HG02678 (cell line): Measurements from ENCODE around the gene PUS3.

Experiments used
- ATAC-seq: cut with Tn5 transposase; IDR thresholded peaks from one replicate; pipeline ENCODE4 v1.9.1; 2021; ENCODE audit warnings: mild to moderate bottlenecking, moderate library complexity; ENCODE audit not compliant: unreplicated experiment

PUS3 gene

DNA sequence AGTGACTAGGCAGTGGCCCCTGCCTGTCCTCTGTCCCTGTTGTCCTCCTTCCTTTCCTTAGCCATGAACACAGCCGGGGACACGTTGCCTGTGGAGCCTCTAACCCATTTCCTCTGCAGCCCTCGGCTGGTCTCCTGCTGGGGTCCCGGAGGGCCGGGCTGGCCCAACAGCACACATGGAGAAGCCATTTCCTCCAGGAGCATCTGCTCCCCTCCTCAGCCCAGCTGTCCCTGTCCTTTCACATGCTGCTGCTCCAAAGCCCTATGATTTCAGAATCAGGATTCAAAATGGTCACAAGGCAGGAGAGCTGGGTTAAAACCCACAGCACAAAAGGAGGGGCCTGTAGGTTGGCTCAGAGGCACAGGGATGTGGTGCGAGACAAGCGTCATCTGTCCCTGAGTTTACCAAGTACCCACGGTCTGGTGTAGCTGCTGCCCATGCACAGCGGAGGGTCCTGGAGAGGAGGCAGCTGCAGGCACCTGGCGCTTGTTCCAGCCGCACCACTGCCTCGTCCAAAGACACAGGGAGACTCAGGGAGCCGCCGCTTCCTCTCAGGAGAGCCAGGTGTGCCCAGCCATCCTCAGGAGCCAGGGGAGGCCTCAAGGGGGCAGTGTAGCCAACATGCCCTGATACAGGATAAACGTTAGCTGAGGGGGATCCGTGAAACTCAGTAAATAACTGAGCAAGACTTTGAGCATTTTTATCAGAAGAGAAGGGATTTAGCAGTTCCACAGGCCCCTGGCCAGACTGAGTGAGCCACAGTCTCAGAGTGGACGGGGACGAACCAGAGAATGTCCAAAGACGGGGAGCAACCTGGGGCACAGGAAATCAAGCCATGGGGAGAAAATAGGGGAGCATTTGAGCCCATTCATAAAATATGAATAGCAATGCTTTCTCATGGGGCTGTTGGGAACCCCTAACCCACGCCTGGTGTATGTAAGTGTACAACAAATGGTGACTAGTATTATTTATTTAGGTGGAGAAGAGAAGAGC is 38.9 kb upstream of the PUS3 start:
- no peak for ATAC-seq

- ATAC-seq, result no peak
Observed at GRCh38 chr11:125941267-125941618, 38.2 kb upstream of the PUS3 start.

- ATAC-seq, result no peak
Observed at GRCh38 chr11:125940145-125940544, 37.1 kb upstream of the PUS3 start.

DNA sequence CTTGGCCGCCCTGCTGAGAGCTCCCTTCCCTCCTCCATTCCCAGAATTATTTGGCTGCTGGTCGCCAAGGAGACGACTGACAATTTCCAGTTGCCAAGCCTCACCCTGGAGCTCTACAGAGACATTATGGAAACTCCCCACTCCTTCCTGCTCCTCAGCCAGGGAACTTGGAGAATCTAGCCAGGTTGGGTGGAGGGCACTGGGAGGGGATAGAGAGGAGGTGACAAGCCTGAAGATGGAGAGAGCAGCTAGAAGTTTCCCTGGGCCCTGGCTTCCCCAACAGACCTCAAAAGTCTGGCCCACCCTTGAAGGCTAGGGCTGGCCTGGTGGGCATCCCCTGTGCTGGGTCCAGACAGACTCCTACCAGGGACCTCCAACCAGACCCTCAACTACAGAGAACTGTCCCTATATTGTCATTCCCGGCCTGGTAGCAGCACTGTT is 36.1 kb upstream of the PUS3 start:
- ATAC-seq, result no peak

- no peak for ATAC-seq
Observed at GRCh38 chr11:125938418-125938817, 35.4 kb upstream of the PUS3 start.

DNA sequence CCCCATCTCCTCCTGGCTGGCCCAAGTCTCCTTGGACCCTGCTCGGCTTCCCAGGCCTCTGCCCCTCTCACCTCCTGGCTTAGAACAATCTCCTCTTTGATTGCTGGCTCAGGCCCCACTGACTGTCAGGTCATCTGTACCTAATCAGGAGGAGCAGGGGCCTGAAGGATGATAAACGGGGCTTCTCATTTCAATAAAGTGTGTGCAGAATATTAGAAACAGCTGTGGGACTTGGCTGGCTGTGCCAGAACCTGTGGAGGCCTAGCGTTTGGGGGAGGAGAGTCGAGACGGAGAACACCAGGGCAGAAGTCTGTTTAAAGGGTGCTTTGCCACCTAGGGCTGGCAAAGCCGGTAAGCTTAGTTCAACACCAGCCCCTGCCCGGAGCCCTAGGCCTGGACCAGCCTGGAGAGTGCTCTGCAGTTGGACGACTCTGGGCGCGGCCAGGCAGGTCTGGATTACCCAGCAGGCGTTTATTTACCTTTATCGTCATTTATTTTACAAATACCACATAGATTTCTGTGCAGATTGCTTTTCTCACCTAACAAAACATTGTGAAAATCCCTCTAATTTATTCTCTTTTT is 32.7 kb upstream of the PUS3 start:
- no peak for ATAC-seq

GRCh38 chr11:125935056-125935455 is 32.0 kb upstream of the PUS3 start:
- ATAC-seq, result no peak

DNA sequence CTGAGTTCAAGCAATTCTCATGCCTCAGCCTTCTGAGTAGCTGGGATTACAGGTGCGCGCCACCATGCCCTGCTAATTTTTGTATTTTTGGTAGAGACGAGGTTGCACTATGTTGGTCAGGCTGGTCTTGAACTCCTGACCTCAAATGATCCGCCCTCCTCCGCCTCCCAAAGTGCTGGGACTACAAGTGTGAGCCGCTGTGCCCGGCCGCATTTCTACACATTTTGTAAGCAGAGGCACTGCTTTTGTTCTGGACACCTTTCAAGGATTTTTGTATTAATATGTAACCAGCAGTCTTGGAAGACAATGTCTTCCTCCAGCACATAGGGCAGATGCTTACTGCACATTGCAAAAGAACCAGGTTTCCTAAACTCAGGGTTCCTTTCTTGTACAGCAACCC is 31.5 kb upstream of the PUS3 start:
- ATAC-seq, result no peak

- ATAC-seq, result no peak
Observed at GRCh38 chr11:125933030-125933813, 30.2 kb upstream of the PUS3 start.

GRCh38 chr11:125932301-125932700 is 29.3 kb upstream of the PUS3 start:
- ATAC-seq, result no peak

DNA sequence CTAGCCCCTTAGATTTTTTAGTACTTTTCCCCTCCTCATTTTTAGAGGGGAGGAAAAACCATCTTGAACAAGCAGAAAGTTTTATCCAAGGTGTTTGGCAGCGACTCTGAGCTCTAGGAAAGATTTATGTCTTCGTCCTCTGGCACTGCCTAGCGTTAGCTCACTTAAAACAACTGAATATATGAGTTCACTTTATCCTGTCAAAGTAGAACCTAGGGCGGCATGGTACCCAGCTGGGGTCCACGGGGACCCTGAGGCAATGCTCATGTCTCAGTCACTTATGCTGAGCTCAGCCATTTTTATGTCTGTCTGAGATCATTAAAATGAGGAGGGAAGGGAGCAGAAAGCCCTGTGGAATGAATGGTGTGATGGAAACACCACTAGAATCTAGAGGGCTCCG is 28.7 kb upstream of the PUS3 start:
- ATAC-seq, result no peak

DNA sequence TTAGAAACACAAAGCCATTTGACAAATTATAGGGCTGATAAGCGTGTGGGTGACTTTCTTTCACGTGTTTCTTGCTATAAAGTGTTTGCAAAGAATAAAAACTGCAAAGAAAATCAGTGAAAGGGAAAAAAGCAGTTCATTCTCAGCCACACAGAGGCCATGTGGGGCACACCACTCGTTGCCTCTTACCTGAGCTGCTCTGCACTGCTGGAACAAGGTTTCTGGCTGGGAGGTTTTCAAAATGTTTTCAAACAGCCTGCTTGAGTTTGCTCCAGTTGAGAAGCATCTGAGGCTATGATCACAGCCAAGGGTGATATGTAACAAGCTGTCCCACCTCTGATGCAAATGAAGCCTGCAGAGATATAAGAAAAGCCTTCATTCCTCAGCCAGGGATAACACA is 28.1 kb upstream of the PUS3 start:
- no peak for ATAC-seq

DNA sequence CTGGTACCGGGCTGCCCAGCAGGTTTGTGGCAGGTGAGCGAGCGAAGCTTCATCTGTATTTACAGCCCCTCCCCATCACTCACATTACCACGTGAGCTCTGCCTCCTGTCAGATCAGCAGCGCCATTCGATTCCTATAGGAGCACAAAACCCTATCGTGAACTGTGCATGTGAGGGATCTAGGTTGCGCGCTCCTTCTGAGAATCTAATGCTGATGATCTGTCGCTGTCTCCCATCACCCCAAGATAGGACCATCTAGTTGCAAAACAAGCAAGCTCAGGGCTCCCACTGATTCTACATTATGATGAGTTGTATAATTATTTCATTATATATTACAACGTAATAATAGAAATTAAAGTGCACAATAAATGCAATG is 27.1 kb upstream of the PUS3 start:
- ATAC-seq, result no peak

GRCh38 chr11:125929445-125930075 is 26.6 kb upstream of the PUS3 start:
- ATAC-seq, result no peak

GRCh38 chr11:125926682-125927081 is 23.7 kb upstream of the PUS3 start:
- no peak for ATAC-seq

DNA sequence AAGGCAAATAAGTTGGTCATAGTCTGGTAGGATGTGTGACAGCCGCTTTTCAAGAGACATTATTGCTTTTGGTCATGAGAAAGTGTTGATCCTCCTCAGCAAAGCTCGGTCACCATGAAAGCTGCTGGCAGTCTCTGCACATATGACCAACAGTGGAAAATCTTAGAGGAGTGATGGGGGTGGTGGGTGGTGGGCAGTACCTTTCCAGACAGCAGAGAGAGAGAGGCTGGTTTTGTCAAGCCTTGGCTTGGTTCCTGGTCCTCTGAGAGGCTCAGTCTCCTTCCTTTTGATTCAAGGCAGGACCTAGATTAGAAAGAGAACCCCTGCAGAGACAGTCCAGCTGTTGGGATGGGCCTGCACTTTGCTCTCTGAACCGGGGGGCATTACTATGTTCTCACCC is 22.8 kb upstream of the PUS3 start:
- ATAC-seq, result no peak

DNA sequence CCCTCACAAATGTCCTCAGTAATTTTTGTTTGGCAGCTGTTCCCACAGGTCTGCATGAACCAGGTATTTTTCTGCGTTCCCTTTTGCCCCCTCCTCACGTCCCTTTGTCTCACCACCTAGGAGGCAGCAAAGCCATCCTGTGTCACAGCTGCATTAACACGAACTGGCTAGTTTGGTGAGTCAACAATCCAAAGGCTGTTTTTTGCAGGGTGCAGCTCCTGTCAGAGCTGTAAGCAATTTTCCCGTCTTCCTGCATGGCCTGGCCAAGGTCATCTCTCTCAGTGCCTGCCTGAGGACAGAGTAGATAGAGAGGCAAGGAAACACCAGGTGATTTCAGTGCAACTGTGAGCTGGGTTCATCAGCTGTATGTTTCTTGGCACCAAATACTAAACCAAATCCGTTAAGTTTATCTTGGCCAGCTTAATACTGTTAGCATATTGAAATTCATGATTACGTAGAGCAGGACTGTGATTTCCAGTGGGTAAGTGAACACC is 22.3 kb upstream of the PUS3 start:
- no peak for ATAC-seq

GRCh38 chr11:125924384-125925007 is 21.5 kb upstream of the PUS3 start:
- no peak for ATAC-seq

GRCh38 chr11:125923633-125924032 is 20.6 kb upstream of the PUS3 start:
- ATAC-seq, result no peak

DNA sequence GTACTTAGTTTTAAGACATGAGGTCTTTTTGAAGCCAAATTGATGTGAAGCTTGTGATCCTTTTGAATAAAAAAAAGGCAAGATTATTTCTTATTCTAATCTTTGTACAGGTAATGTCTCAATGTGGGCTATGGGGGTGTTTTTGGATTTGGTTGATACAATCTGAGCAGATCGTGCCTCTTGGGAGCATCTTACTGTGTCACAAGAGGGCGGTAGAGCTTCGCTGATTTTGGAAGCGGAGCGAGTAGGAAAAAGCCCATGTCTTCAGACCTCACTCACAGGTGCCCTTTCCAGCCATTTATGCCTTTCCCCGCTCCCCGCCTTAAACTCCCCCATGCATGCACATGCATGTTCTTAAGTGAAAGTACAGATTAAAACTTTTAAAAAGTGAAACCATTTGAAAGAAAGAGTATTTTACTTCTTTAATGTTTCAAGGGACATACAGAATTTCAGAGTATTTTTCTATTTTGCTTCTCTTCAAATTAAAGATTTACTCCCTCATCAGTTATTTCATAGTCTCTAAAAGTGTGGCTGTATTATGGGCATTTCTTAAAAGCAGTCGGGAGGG is 20.1 kb upstream of the PUS3 start:
- ATAC-seq, result peak; percentile 63
